ENCODE data around the gene FAM110C. TPM values are rescaled to one million over a fixed set of nuclear protein-coding genes. Genes with fewer than 3 reads are reported as not detected.
A peak's percentile ranks its signal among the peaks of the same experiment; 100 is the strongest.
"Not testable (repeated sequence)": the region's sequence is repeated elsewhere in the genome, so short reads cannot be mapped to it uniquely, and the experiment has no call there.

Gene FAM110C
- polyA plus RNA-seq, 1 donor (not counting 4 experiments of a cell fraction or from before 2014, with no cell fraction given), result 38.0 TPM

- Histone ChIP-seq H3K79me2 (ENCODE audit: control insufficient read depth, insufficient read depth, low read length) (no peaks in the 10 kb centered on the region), H3K9me1 (ENCODE audit: control insufficient read depth, extremely low read depth, insufficient read depth, low read length) (no peaks in the 10 kb centered on the region), H3K4me1 (ENCODE audit: control insufficient read depth, extremely low read depth, insufficient read depth, low read length) (peaks cover 43% of the 10 kb centered on the region), H3K27ac (ENCODE audit: control insufficient read depth, insufficient read depth, low read length) (peak overlapping the region; percentile 79), H3K4me2 (ENCODE audit: control insufficient read depth, extremely low read depth, insufficient read depth, low read depth, low read length) (peak overlapping the region; percentile 70), H4K20me1 (ENCODE audit: control insufficient read depth, extremely low read depth, insufficient read depth, low read length) (no peaks in the 10 kb centered on the region), H3K9me3 (ENCODE audit: control insufficient read depth, low read depth, low read length) (no peaks in the 10 kb centered on the region), H2AFZ (ENCODE audit: control insufficient read depth, low read length) (peak overlapping the region; percentile 56), H3K36me3 (ENCODE audit: control insufficient read depth in 2 of 2, extremely low read depth in 1 of 2, insufficient read depth in 2 of 2, low read length in 2 of 2) (no peaks in the 10 kb centered on the region), H3K9ac (ENCODE audit: control insufficient read depth, extremely low read depth, insufficient read depth, low read length) (peak overlapping the region; percentile 36), H3K27me3 (ENCODE audit: control insufficient read depth, extremely low read depth, insufficient read depth, low read length) (no peaks in the 10 kb centered on the region), H3K4me3 (ENCODE audit: control insufficient read depth in 2 of 3, extremely low read depth in 1 of 3, insufficient read depth in 2 of 3, low read depth in 1 of 3, low read length in 3 of 3) (no peak overlapping the region)
- FAIRE-seq (peak; percentile 88), DNase-seq (ENCODE audit: low read depth, low spot score) (peak; percentile 49)
- dilution Hi-C loops (cut with MboI; ENCODE audit: extremely low pct_ligation_motif_present, low sequenced_read_pairs), result no loop called here
- TF ChIP-seq EZH2 (IDR thresholded peaks at IDR 0.05; ENCODE audit: low read length) (no peak), CTCF (optimal IDR thresholded peaks at IDR 0.05 in 1 of 3, IDR thresholded peaks at IDR 0.05 in 1 of 3, conservative IDR thresholded peaks at IDR 0.05 in 1 of 3; ENCODE audit: extremely low read depth in 1 of 3, insufficient read depth in 2 of 3, low read length in 3 of 3) (no peak)
These were observed 23.4 kb upstream of the FAM110C start for GRCh38 chr2:69366-70344.

GRCh38 chr2:68637-69036, 22.3 kb upstream of the FAM110C start:
- H3K4me1 ChIP-seq (ENCODE audit: control insufficient read depth, extremely low read depth, insufficient read depth, low read length), result peaks cover 43% of the 10 kb centered on the region
- H3K79me2 ChIP-seq (ENCODE audit: control insufficient read depth, insufficient read depth, low read length); H3K9me1 ChIP-seq (ENCODE audit: control insufficient read depth, extremely low read depth, insufficient read depth, low read length); dilution Hi-C loops (cut with MboI; ENCODE audit: extremely low pct_ligation_motif_present, low sequenced_read_pairs); H2AFZ ChIP-seq (ENCODE audit: control insufficient read depth, low read length); H3K9me3 ChIP-seq (ENCODE audit: control insufficient read depth, low read depth, low read length); H3K9ac ChIP-seq (ENCODE audit: control insufficient read depth, extremely low read depth, insufficient read depth, low read length); H3K27me3 ChIP-seq (ENCODE audit: control insufficient read depth, extremely low read depth, insufficient read depth, low read length); H3K36me3 ChIP-seq (ENCODE audit: control insufficient read depth in 2 of 2, extremely low read depth in 1 of 2, insufficient read depth in 2 of 2, low read length in 2 of 2); H4K20me1 ChIP-seq (ENCODE audit: control insufficient read depth, extremely low read depth, insufficient read depth, low read length); H3K4me3 ChIP-seq (ENCODE audit: control insufficient read depth in 2 of 3, extremely low read depth in 1 of 3, insufficient read depth in 2 of 3, low read depth in 1 of 3, low read length in 3 of 3): not testable (repeated sequence)
- FAIRE-seq (peak; percentile 100), DNase-seq (ENCODE audit: low read depth, low spot score) (peak; percentile 65)
- peak overlapping the region; percentile 79 for H3K27ac ChIP-seq (ENCODE audit: control insufficient read depth, insufficient read depth, low read length)
- peak overlapping the region; percentile 70 for H3K4me2 ChIP-seq (ENCODE audit: control insufficient read depth, extremely low read depth, insufficient read depth, low read depth, low read length)

Data from keratinocyte (primary cell).